Measurements from ENCODE around the gene HSBP1L1. TPM values are rescaled to one million over a fixed set of nuclear protein-coding genes. Genes with fewer than 3 reads are reported as not detected.

HSBP1L1 gene
- total RNA-seq, 1 donor from 2014 or later: 6.1 TPM

GRCh38 chr18:79921984-79922965, 42.2 kb upstream of the HSBP1L1 start:
- no peak overlapping the region for H3K4me2 ChIP-seq (ENCODE audit: low read length)
- no peak overlapping the region for H3K27ac ChIP-seq (ENCODE audit: low read depth, low read length)
- H3K27me3 Mint-ChIP-seq (ENCODE audit: low read depth, unreplicated experiment): no peaks in the 10 kb centered on the region
- no peak overlapping the region for H3K9ac ChIP-seq (ENCODE audit: low read length)
- H3K9me3 Mint-ChIP-seq (ENCODE audit: unreplicated experiment): no peaks in the 10 kb centered on the region
- no peak for DNase-seq (ENCODE audit: low read depth)
- peaks cover 27% of the 10 kb centered on the region for H3K36me3 Mint-ChIP-seq (ENCODE audit: low read depth, unreplicated experiment)
- H3K36me3 ChIP-seq (ENCODE audit: insufficient read depth, low read length): no peaks in the 10 kb centered on the region
- no peaks in the 10 kb centered on the region for H3K9me3 ChIP-seq (ENCODE audit: insufficient read depth, low read depth, low read length)
- no peak for FAIRE-seq
- H3K27me3 ChIP-seq (ENCODE audit: insufficient read depth, low read length): no peaks in the 10 kb centered on the region
- no peak overlapping the region for H3K4me3 Mint-ChIP-seq (ENCODE audit: unreplicated experiment)
- H4K20me1 ChIP-seq (ENCODE audit: insufficient read depth, low read length): peaks cover 47% of the 10 kb centered on the region
- peaks cover 3% of the 10 kb centered on the region for H3K79me2 ChIP-seq (ENCODE audit: insufficient read depth, low read length)
- H3K4me3 ChIP-seq (ENCODE audit: insufficient read depth, low read depth, low read length): no peak overlapping the region
- TF ChIP-seq EZH2 (IDR thresholded peaks at IDR 0.05; ENCODE audit: insufficient read depth, low read length): no peak
- TF ChIP-seq, protein P1, sequence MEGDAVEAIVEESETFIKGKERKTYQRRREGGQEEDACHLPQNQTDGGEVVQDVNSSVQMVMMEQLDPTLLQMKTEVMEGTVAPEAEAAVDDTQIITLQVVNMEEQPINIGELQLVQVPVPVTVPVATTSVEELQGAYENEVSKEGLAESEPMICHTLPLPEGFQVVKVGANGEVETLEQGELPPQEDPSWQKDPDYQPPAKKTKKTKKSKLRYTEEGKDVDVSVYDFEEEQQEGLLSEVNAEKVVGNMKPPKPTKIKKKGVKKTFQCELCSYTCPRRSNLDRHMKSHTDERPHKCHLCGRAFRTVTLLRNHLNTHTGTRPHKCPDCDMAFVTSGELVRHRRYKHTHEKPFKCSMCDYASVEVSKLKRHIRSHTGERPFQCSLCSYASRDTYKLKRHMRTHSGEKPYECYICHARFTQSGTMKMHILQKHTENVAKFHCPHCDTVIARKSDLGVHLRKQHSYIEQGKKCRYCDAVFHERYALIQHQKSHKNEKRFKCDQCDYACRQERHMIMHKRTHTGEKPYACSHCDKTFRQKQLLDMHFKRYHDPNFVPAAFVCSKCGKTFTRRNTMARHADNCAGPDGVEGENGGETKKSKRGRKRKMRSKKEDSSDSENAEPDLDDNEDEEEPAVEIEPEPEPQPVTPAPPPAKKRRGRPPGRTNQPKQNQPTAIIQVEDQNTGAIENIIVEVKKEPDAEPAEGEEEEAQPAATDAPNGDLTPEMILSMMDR (IDR thresholded peaks at IDR 0.05; ENCODE audit: insufficient read depth, low read depth, low read length): no peak
- H2AFZ ChIP-seq (ENCODE audit: low read depth, low read length): no peak overlapping the region
- H3K4me1 ChIP-seq (ENCODE audit: insufficient read depth, low read length): no peaks in the 10 kb centered on the region
- no peak overlapping the region for H3K27ac Mint-ChIP-seq (ENCODE audit: unreplicated experiment)
- no peaks in the 10 kb centered on the region for H3K4me1 Mint-ChIP-seq (ENCODE audit: low read depth, unreplicated experiment)

DNA sequence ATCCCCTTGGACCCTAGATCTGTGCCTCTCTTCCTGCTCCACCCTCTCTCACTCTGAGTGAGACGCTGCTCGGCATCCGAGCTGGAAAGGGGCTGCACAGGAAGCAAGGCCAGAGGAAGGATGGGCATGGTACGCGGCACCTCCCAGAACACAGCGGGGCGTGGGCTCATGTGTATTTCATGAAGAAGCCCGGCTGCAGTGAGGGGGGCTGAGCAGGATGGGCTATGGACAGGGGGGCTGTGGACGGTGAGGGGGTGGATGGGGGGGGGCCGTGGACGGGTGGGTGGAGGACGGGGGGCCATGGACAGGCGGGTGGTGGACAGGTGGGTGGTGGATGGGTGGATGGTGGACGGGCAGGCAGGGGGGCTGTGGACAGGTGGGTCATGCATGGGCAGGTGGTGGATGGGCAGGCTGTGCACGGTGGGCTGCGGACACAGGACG, 41.5 kb upstream of the HSBP1L1 start:
- Mint-ChIP-seq H3K9me3 (ENCODE audit: unreplicated experiment) (no peaks in the 10 kb centered on the region), H3K27ac (ENCODE audit: unreplicated experiment) (no peak overlapping the region), H3K4me3 (ENCODE audit: unreplicated experiment) (no peak overlapping the region), H3K4me1 (ENCODE audit: low read depth, unreplicated experiment) (no peaks in the 10 kb centered on the region), H3K27me3 (ENCODE audit: low read depth, unreplicated experiment) (no peaks in the 10 kb centered on the region), H3K36me3 (ENCODE audit: low read depth, unreplicated experiment) (peaks cover 31% of the 10 kb centered on the region)
- TF ChIP-seq, protein P1 (IDR thresholded peaks at IDR 0.05; ENCODE audit: insufficient read depth, low read depth, low read length): no peak
- no peak for TF ChIP-seq EZH2 (IDR thresholded peaks at IDR 0.05; ENCODE audit: insufficient read depth, low read length)
- Histone ChIP-seq H3K27me3 (ENCODE audit: insufficient read depth, low read length) (no peaks in the 10 kb centered on the region), H3K9ac (ENCODE audit: low read length) (no peak overlapping the region), H3K4me2 (ENCODE audit: low read length) (no peak overlapping the region), H3K4me1 (ENCODE audit: insufficient read depth, low read length) (no peaks in the 10 kb centered on the region), H3K9me3 (ENCODE audit: insufficient read depth, low read depth, low read length) (no peaks in the 10 kb centered on the region), H3K4me3 (ENCODE audit: insufficient read depth, low read depth, low read length) (no peak overlapping the region), H2AFZ (ENCODE audit: low read depth, low read length) (no peak overlapping the region), H4K20me1 (ENCODE audit: insufficient read depth, low read length) (peaks cover 49% of the 10 kb centered on the region), H3K36me3 (ENCODE audit: insufficient read depth, low read length) (no peaks in the 10 kb centered on the region), H3K79me2 (ENCODE audit: insufficient read depth, low read length) (peaks cover 9% of the 10 kb centered on the region), H3K27ac (ENCODE audit: low read depth, low read length) (no peak overlapping the region)
- DNase-seq (ENCODE audit: low read depth) (no peak), FAIRE-seq (no peak)
